GM21619 (cell line): ENCODE data around the gene MB.

Source experiments
- ATAC-seq: cut with Tn5 transposase; IDR thresholded peaks from one replicate; pipeline ENCODE4 v1.9.1; 2021; ENCODE audit not compliant: unreplicated experiment

Gene MB

GRCh38 chr22:35597692-35598395, 19.3 kb downstream of the MB start:
- ATAC-seq = no peak

- no peak for ATAC-seq
Observed at GRCh38 chr22:35596821-35597220, 20.3 kb downstream of the MB start.

GRCh38 chr22:35594686-35595085, 22.4 kb downstream of the MB start:
- ATAC-seq = no peak

GRCh38 chr22:35593891-35594470, 23.1 kb downstream of the MB start:
- ATAC-seq = no peak

GRCh38 chr22:35593071-35593890, 23.8 kb downstream of the MB start:
- no peak for ATAC-seq

GRCh38 chr22:35592418-35592967, 24.6 kb downstream of the MB start:
- no peak for ATAC-seq

GRCh38 chr22:35591714-35592417, 25.3 kb downstream of the MB start:
- no peak for ATAC-seq

- no peak for ATAC-seq
Observed at GRCh38 chr22:35590634-35591295, 26.4 kb downstream of the MB start.

GRCh38 chr22:35589756-35590093, 27.4 kb downstream of the MB start:
- no peak for ATAC-seq

- no peak for ATAC-seq
Observed at GRCh38 chr22:35589071-35589755, 27.9 kb downstream of the MB start.

- ATAC-seq = no peak
Observed at GRCh38 chr22:35587896-35588295, 29.2 kb downstream of the MB start.

GRCh38 chr22:35587447-35587870, 29.7 kb downstream of the MB start:
- ATAC-seq = no peak

- ATAC-seq = no peak
Observed at GRCh38 chr22:35586771-35587170, 30.4 kb downstream of the MB start.

GRCh38 chr22:35582861-35583670, 34.1 kb downstream of the MB start:
- ATAC-seq = no peak

GRCh38 chr22:35582218-35582860, 34.8 kb downstream of the MB start:
- ATAC-seq = no peak

- no peak for ATAC-seq
Observed at GRCh38 chr22:35581023-35581413, 36.1 kb downstream of the MB start.

GRCh38 chr22:35580351-35581022, 36.6 kb downstream of the MB start:
- ATAC-seq = no peak

GRCh38 chr22:35578836-35579575, 38.1 kb downstream of the MB start:
- no peak for ATAC-seq
